A673 (cell line): ENCODE data around the gene ODAD4. TPM values are rescaled to one million over a fixed set of nuclear protein-coding genes. Genes with fewer than 3 reads are reported as not detected.

Experiments
- BruUV-seq: library from RNA; stranded (reverse); fragments of 400-500 nt; replicated peaks from 2 replicates; lab custom pipeline; 2021; lab: Mats Ljungman, UMichigan
- CTCF ChIA-PET: fragments of 300-600 bp; sonication (Branson Sonifier 250); formaldehyde crosslinking; loops from one replicate; lab custom pipeline; 2022; ENCODE audit warnings: antibody characterized with exemption; lab: Charles Lee
- POLR2A ChIA-PET: fragments of 300-600 bp; sonication (Branson Sonifier 250); formaldehyde crosslinking; loops from one replicate; lab custom pipeline; 2022; ENCODE audit warnings: antibody characterized with exemption; ENCODE audit not compliant: low non-redundant PET; lab: Charles Lee
- DNase-seq: peaks from one replicate; pipeline ENCODE4 v3.0.0-alpha.2; 2015; ENCODE audit warnings: low spot score
- H3K27ac ChIP-seq: fragments of 200-600 bp; sonication (generic); 2 replicates; pipeline ENCODE4 v1.5.1; 2016; ENCODE audit warnings: mixed run types, low read depth, mild to moderate bottlenecking, mixed read lengths, antibody characterized with exemption, low read length; ENCODE audit not compliant: poor library complexity, severe bottlenecking
- H3K27me3 ChIP-seq: fragments of 200-600 bp; sonication (generic); replicated peaks from 2 replicates; pipeline ENCODE4 v1.6.1; 2017; ENCODE audit warnings: mixed run types, low read depth, mild to moderate bottlenecking, mixed read lengths, antibody characterized with exemption, low read length; ENCODE audit not compliant: insufficient read depth, poor library complexity
- H3K36me3 ChIP-seq: fragments of 200-600 bp; sonication (generic); 2 replicates; pipeline ENCODE4 v1.6.1; 2016; ENCODE audit warnings: mixed run types, mild to moderate bottlenecking, mixed read lengths, antibody characterized with exemption, low read length; ENCODE audit not compliant: insufficient read depth, poor library complexity, severe bottlenecking
- H3K4me1 ChIP-seq: fragments of 200-600 bp; sonication (generic); 2 replicates; pipeline ENCODE4 v1.6.1; 2017; ENCODE audit warnings: mixed run types, mild to moderate bottlenecking, mixed read lengths, antibody characterized with exemption, low read length; ENCODE audit not compliant: insufficient read depth, poor library complexity, severe bottlenecking
- H3K4me3 ChIP-seq: fragments of 200-600 bp; sonication (generic); 2 replicates; pipeline ENCODE4 v1.5.1; 2016; ENCODE audit warnings: low read depth, mixed run types, mild to moderate bottlenecking, mixed read lengths, low read length; ENCODE audit not compliant: poor library complexity, severe bottlenecking
- H3K9me3 ChIP-seq: fragments of 200-600 bp; sonication (generic); 2 replicates; pipeline ENCODE4 v1.6.1; 2016; ENCODE audit warnings: mixed run types, low read depth, mild to moderate bottlenecking, mixed read lengths, antibody characterized with exemption, low read length; ENCODE audit not compliant: poor library complexity, severe bottlenecking
- EZH2 ChIP-seq: fragments of 200-600 bp; sonication (generic); IDR thresholded peaks from 2 replicates; pipeline ENCODE4 v1.6.1; 2017; ENCODE audit warnings: borderline replicate concordance, low read depth, mild to moderate bottlenecking, mixed read lengths, antibody characterized with exemption, low read length; ENCODE audit not compliant: poor library complexity, severe bottlenecking
- intact Hi-C: fragments of 100-400 bp; cut with micrococcal nuclease; formaldehyde crosslinking; loops from one replicate; pipeline ENCODE4 v1.10.0; 2022; ENCODE audit not compliant: unreplicated experiment
- total RNA-seq: library from RNA; stranded (reverse); gene quantifications from 2 replicates; pipeline ENCODE4 v1.2.3, GENCODE V29; 2021
- TF ChIP-seq, protein P1 (sequence below): fragments of 300-800, 200-600 bp; sonication (generic); conservative IDR thresholded peaks from 2 replicates; pipeline ENCODE4 v1.5.1; 2017; ENCODE audit warnings: low read depth, mild to moderate bottlenecking, antibody characterized with exemption, low read length, moderate library complexity, mixed read lengths

ODAD4 gene
- total RNA-seq, 1 experiment from 2014 or later = 0.97 TPM

DNA sequence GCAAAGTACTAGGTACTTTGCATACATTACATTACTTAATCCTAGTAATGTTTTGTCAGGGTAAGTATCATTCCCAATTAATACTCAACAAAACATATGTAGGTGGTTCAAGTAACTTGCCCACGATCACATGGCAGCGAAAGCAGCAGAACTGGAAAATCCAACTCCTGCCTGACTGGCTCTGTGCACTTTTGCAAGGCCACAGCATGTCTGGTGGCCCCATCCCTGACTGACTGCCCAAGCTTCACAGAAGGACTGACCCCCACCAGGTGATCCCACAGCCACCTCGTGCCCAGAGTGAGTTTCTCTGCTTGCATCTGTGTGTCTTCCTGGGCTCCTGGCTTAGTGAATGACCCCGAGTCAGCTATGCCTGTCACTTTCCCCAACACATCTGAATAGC, 47.6 kb downstream of the ODAD4 start:
- TF ChIP-seq, protein P1, sequence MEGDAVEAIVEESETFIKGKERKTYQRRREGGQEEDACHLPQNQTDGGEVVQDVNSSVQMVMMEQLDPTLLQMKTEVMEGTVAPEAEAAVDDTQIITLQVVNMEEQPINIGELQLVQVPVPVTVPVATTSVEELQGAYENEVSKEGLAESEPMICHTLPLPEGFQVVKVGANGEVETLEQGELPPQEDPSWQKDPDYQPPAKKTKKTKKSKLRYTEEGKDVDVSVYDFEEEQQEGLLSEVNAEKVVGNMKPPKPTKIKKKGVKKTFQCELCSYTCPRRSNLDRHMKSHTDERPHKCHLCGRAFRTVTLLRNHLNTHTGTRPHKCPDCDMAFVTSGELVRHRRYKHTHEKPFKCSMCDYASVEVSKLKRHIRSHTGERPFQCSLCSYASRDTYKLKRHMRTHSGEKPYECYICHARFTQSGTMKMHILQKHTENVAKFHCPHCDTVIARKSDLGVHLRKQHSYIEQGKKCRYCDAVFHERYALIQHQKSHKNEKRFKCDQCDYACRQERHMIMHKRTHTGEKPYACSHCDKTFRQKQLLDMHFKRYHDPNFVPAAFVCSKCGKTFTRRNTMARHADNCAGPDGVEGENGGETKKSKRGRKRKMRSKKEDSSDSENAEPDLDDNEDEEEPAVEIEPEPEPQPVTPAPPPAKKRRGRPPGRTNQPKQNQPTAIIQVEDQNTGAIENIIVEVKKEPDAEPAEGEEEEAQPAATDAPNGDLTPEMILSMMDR = no peak
- TF ChIP-seq EZH2 = no peak
- no peaks in the 10 kb centered on the region for H3K4me1 ChIP-seq
- H3K27me3 ChIP-seq = no peaks in the 10 kb centered on the region
- no peak for DNase-seq
- no TSS peak for BruUV-seq
- peaks cover 29% of the 10 kb centered on the region for H3K36me3 ChIP-seq
- POLR2A ChIA-PET = no interaction called here
- intact Hi-C loops = no loop called here
- H3K9me3 ChIP-seq = no peaks in the 10 kb centered on the region
- H3K4me3 ChIP-seq = no peak overlapping the region
- CTCF ChIA-PET = no interaction called here
- H3K27ac ChIP-seq = no peak overlapping the region

DNA sequence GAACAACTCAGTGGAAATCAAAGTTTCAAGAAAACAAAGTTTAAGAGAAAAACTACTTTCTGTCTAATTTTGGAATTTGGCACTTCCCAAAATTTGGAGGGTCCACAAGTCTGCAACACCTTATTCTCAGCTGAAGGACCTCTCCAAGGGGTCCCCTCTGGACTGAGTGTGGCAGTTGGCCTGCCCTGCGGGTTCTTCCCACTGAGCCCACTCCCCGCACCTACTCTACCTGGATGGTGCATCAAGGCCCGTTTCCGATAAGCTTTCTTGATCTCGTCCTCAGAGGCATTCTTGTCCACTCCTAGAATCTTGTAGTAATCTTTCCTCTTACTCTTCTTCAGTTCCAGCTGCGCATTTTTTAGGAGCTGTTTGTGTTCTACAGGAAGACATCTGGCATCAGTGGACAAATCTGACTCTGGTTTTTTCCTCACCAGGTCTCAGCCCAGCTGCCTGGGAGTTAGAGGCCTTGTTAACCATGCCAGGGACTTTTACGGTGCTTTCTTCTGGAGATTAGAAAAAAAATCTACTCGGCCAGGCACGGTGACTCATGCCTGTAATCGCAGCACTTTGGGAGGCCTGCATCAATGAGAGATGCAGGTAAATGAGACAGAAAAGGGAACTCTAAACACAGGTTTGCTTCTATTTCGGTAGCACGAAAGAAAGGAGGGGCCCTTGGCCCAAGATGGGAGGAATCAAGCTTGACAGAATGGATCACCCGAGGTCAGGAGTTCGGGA, 51.8 kb downstream of the ODAD4 start:
- Histone ChIP-seq H3K27me3 (no peaks in the 10 kb centered on the region), H3K4me3 (no peak overlapping the region), H3K36me3 (peaks cover 21% of the 10 kb centered on the region), H3K4me1 (no peaks in the 10 kb centered on the region), H3K27ac (no peak overlapping the region), H3K9me3 (no peaks in the 10 kb centered on the region)
- BruUV-seq = no TSS peak
- POLR2A ChIA-PET = no interaction called here
- intact Hi-C loops = no loop called here
- no peak for DNase-seq
- CTCF ChIA-PET = no interaction called here
- TF ChIP-seq, protein P1 = no peak
- no peak for TF ChIP-seq EZH2

DNA sequence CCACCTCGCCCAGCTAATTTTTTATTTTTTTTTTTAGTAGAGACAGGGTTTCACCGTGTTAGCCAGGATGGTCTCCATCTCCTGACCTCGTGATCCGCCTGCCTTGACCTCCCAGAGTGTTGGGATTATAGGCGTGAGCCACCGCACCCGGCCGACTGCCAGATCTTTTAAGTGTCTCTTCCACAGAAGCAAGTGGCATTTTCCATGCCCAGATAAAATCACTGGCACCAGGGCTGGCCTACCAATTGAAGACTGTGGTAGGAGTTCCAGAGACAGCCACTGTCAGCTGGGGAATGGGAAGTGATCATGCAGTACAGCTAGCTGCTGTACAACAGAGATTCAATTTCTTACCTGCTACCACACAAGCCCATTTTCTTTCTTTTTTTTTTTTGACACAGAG, 54.0 kb downstream of the ODAD4 start:
- ChIA-PET CTCF (interaction anchor here (0.6 kb wide), 1 partner anchor 26 kb away, joined by 15 read pairs; no protein-coding TSS in a partner anchor), POLR2A (no interaction called here)
- DNase-seq = no peak
- intact Hi-C loops = no loop called here
- no peaks in the 10 kb centered on the region for H3K9me3 ChIP-seq
- no peak for TF ChIP-seq EZH2
- TF ChIP-seq, protein P1 = no peak
- no peak overlapping the region for H3K4me3 ChIP-seq
- H3K36me3 ChIP-seq = peaks cover 40% of the 10 kb centered on the region
- H3K4me1 ChIP-seq = no peaks in the 10 kb centered on the region
- no peak overlapping the region for H3K27ac ChIP-seq
- no TSS peak for BruUV-seq
- H3K27me3 ChIP-seq = no peaks in the 10 kb centered on the region
